ENCODE results near the gene KCTD8.

DNA sequence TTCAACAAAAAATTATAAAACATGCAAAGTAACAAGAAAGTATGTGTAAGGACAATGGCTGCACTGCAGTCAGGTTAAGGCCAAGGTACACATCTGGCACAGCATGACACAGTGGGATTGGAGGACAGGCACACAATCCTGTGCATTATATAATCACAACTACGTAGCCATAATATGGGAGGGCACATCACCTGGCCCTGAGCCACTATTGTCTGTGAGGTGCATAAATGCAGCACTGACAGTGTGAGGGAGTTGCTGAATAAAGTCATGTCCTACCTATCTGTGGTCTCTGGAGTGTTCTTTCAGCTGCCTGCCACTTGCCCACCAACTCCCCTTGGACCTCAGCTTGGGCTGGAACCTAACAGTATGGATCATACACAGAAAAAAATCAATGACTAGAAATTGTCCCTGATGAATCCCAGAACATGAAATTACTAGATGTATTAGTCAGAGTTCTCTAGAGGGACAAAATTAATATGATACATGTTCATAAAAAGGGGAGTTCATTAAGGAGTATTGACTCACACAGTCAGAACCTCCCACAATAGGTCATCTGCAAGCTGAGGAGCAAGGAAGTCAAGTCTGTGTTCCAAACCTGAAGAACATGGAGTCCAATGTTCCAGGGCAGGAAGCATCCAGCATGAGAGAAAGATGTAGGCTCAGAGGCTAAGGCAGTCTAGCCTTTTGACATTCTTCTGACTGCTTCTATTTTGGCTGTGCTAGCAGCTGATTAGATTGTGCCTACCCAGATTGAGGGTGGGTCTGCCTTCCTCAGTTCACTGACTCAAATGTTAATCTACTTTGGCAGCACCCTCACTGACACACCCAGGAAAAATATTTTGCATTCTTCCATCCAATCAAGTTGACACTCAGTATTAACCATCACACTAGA lies 46.4 kb upstream of the KCTD8 start:
- TF ChIP-seq, protein P1, sequence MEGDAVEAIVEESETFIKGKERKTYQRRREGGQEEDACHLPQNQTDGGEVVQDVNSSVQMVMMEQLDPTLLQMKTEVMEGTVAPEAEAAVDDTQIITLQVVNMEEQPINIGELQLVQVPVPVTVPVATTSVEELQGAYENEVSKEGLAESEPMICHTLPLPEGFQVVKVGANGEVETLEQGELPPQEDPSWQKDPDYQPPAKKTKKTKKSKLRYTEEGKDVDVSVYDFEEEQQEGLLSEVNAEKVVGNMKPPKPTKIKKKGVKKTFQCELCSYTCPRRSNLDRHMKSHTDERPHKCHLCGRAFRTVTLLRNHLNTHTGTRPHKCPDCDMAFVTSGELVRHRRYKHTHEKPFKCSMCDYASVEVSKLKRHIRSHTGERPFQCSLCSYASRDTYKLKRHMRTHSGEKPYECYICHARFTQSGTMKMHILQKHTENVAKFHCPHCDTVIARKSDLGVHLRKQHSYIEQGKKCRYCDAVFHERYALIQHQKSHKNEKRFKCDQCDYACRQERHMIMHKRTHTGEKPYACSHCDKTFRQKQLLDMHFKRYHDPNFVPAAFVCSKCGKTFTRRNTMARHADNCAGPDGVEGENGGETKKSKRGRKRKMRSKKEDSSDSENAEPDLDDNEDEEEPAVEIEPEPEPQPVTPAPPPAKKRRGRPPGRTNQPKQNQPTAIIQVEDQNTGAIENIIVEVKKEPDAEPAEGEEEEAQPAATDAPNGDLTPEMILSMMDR (IDR thresholded peaks at IDR 0.05), result no peak
- no peak for TF ChIP-seq POLR2AphosphoS5 (IDR thresholded peaks at IDR 0.05)
- TF ChIP-seq POLR2A (IDR thresholded peaks at IDR 0.05), result no peak

All from stomach (tissue), 4 donors.